ENCODE measurements around the gene C1orf87. TPM values are rescaled to one million over a fixed set of nuclear protein-coding genes. Genes with fewer than 3 reads are reported as not detected.

The C1orf87 gene
- total RNA-seq, 1 experiment from 2014 or later, result 0.33 TPM

GRCh38 chr1:60071296-60071695 is 2.3 kb downstream of the C1orf87 start:
- Histone ChIP-seq H2BK5ac (ENCODE audit: insufficient read length, low read length) (no peak overlapping the region), H4K20me1 (ENCODE audit: control insufficient read depth, insufficient read depth, insufficient read length) (no peaks in the 10 kb centered on the region), H3K56ac (ENCODE audit: insufficient read length, low read depth, low read length) (no peak overlapping the region), H3K23me2 (ENCODE audit: insufficient read length, low read depth, low read length, poor library complexity, severe bottlenecking) (peaks cover 6% of the 10 kb centered on the region), H3K4me1 (ENCODE audit: insufficient read depth, low read length) (no peaks in the 10 kb centered on the region; the same call in 1 of the 2 replicates), H3K4me2 (ENCODE audit: insufficient read depth, insufficient read length, low read length) (no peak overlapping the region), H3K9me3 (ENCODE audit: control insufficient read depth, low read depth, low read length) (no peaks in the 10 kb centered on the region), H2AK5ac (ENCODE audit: insufficient read length, low read length) (no peak overlapping the region), H4K5ac (ENCODE audit: insufficient read length, low read depth, low read length) (no peak overlapping the region), H4K91ac (ENCODE audit: insufficient read length, low read depth, low read length) (no peak overlapping the region), H3K79me2 (ENCODE audit: insufficient read depth, low read length) (no peaks in the 10 kb centered on the region), H4K8ac (replicated peaks; ENCODE audit: insufficient read length, low read depth, low read length) (no peak overlapping the region), H3K79me1 (ENCODE audit: insufficient read depth, low read depth, low read length, poor library complexity, severe bottlenecking) (no peaks in the 10 kb centered on the region), H3K27me3 (ENCODE audit: insufficient read depth, low read length) (no peaks in the 10 kb centered on the region), H3K27ac (ENCODE audit: insufficient read length, low read depth, low read length) (no peak overlapping the region), H3K9ac (ENCODE audit: extremely low read depth, insufficient read length, low read length) (no peak overlapping the region), H3K18ac (ENCODE audit: insufficient read length, low read depth, low read length) (no peak overlapping the region), H3T11ph (ENCODE audit: low read length) (no peak overlapping the region), H2BK20ac (ENCODE audit: low read depth, low read length, poor library complexity, severe bottlenecking) (no peak overlapping the region), H2BK12ac (ENCODE audit: insufficient read length, low read depth, low read length) (no peak overlapping the region), H2BK15ac (ENCODE audit: low read depth, low read length) (no peak overlapping the region), H3K23ac (ENCODE audit: insufficient read length, low read depth, low read length) (no peak overlapping the region), H3K14ac (ENCODE audit: insufficient read depth, low read length) (no peak overlapping the region), H2AFZ (ENCODE audit: low read length) (no peak overlapping the region), H3K4ac (ENCODE audit: low read depth, low read length) (no peak overlapping the region), H2BK120ac (ENCODE audit: low read depth, low read length, poor library complexity, severe bottlenecking) (no peak overlapping the region)
- Mint-ChIP-seq H3K4me1 (peaks cover 10% of the 10 kb centered on the region in 2 experiments), H3K4me3 (no peak overlapping the region), H3K27me3 (ENCODE audit: low read depth) (peaks cover 20% of the 10 kb centered on the region), H3K27ac (no peak overlapping the region), H3K9me3 (no peaks in the 10 kb centered on the region), H3K36me3 (ENCODE audit: insufficient read depth in 1 of 3, low read depth in 3 of 3) (no peaks in the 10 kb centered on the region)
- no peak for DNase-seq
- TF ChIP-seq CTCF (conservative IDR thresholded peaks at IDR 0.05), result no peak
- WGBS (ENCODE audit: extremely low coverage, insufficient read length, low lambda C conversion rate), result no CpG with 5 or more reads among the region's 1 CpG
